KBM-7 (cell line): ENCODE data around the gene CAPN15.

Experiments used
- DNase-seq: peaks from one replicate; pipeline ENCODE4 v3.0.0-alpha.2; 2015
- in situ Hi-C: fragments of 300-500 bp; cut with MboI; formaldehyde crosslinking; loops from 2 replicates; pipeline ENCODE4 v1.14.3; 2020; ENCODE audit warnings: low sequenced_read_pairs, low pct_unique_long_range_greater_than_20kb, mixed read lengths

Gene CAPN15

GRCh38 chr16:537415-538335 is 10.2 kb downstream of the CAPN15 start:
- no peak for DNase-seq

GRCh38 chr16:539901-540530 is 12.5 kb downstream of the CAPN15 start:
- no peak for DNase-seq
- in situ Hi-C loops = no loop called here

More at GRCh38 chr16:537415-538335, 10.2 kb downstream of the CAPN15 start:
- in situ Hi-C loops = no loop called here

DNA sequence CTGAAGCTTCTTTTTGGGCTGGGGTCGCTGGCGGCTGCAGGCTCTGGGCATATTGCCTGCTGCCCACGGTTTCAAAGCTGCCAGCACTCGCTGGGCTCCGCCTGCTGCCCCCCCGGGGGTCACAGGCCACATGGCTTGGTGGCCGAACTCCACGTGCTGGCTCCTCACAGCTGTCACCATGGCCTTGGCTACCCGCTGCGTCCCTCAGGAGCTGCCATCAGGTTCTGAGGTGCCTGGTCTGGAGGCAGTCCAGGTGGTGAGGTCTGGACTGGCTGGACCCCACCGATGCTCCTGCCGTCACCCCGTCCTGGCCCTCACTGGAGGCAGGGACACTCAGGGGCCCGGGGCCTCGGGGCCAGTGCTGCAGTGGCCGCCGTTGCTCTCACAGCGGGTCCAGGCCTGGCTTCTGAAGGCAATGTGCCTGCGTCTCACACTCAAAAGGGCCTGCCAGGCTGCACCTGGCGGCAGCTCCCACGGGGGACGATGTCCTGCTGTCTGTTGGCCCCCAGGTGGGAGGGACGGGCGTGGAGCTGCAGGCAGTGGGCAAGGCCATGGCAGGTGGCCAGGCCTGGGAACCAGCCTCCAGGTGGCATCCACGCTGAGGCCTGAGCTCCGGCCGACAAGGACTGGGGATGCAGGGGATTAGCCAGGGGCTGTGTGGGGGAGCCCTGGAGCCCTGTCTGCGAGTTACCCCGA is 13.3 kb downstream of the CAPN15 start:
- in situ Hi-C loops = no loop called here
- no peak for DNase-seq

DNA sequence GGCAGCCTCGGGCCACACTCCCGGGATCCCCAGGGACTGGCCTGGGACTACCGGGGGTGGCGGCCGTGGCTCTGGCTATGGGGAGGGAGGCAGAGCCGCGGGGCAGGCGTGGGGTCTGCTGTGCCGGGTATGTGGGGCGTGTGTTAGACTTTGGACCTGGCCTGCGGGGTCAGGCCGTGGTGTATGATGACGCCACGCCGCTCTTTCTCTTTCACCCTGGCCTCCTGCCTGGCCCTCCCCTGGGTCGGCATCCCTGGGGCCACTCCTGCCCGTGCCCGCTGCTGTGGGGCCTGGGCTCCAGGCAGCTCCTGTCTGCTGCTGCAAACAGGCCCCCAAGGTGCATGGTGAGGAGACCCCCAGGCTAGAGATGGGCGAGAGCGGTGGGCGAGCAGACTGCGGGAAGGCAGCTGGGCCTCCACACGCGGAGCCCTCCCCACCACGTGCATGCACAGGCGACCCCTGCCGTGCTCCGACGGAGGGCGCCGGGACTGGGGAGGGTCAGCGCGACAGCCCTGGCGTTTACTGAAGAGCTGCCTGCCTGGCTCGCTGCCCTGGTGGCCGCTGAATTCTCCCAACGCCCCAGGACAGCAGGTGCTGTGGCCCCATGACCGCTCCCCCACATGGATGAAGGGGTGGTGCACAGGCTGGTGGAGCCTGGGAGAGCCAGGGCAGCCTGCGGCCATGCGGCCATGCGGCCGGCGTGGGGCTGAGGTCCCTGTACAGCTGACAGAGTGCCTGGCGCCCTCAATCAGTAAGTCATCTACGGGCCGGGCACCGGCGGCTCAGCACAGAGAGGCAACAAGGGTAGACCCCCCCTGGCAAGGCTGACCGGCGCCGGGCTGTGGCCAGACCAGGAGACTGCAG is 16.0 kb downstream of the CAPN15 start:
- in situ Hi-C loops = no loop called here
- no peak for DNase-seq

DNA sequence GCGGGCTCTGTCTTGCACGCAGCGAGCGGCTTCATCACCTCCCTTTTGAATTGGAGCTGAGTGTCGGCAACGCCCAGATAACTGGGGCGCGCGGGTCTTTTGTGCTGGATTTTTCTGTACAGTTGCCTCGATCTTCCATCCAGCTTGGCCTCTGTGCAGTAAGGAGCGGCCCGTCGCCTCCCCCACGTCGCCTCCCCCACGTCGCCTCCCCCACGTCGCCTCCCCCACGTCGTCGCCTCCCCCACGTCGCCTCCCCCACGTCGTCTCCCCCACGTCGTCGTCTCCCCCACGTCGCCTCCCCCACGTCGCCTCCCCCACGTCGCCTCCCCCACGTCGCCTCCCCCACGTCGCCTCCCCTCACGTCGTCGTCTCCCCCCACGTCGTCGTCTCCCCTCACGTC is 17.0 kb downstream of the CAPN15 start:
- DNase-seq = no peak
- in situ Hi-C loops = no loop called here

GRCh38 chr16:546909-547770 is 19.6 kb downstream of the CAPN15 start:
- DNase-seq = no peak
- in situ Hi-C loops = no loop called here

DNA sequence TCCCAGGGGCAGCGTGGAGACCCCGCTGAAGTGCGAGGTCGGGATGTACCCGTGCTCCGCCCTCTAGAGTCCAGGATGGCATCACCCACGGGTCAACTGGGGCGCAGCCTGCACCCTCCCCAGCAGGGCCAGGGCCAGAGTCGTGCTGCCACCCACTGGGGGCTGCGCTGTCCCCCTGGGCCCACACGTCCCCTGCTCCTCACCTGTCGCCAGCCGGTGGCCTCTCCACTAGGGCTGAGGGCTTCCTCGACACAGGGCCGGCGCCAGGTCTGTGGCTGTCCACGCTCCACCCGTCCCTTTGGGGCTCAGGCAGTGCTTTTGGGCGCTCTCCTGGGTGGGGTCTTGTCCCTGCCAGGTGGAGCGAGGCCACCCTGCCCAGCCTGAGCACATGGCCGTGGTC is 21.1 kb downstream of the CAPN15 start:
- DNase-seq = no peak
- in situ Hi-C loops = no loop called here

- in situ Hi-C loops = no loop called here
- no peak for DNase-seq
Observed at GRCh38 chr16:549544-550263, 22.2 kb downstream of the CAPN15 start.

DNA sequence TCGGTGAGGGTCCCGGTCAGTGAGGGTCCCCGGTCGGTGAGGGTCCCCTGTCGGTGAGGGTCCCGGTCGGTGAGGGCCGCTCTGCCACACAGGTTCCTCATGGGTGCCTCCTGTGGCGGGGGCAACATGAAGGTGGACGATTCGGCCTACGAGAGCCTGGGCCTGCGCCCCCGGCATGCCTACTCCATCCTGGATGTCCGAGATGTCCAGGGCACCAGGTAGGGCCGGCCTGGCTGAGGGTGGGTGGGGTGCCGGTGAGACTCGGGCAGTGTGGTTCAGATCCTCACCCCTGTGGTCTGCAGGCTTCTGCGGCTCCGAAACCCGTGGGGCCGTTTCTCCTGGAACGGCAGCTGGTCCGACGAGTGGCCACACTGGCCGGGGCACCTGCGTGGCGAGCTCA is 23.7 kb downstream of the CAPN15 start:
- in situ Hi-C loops = no loop called here
- no peak for DNase-seq

DNA sequence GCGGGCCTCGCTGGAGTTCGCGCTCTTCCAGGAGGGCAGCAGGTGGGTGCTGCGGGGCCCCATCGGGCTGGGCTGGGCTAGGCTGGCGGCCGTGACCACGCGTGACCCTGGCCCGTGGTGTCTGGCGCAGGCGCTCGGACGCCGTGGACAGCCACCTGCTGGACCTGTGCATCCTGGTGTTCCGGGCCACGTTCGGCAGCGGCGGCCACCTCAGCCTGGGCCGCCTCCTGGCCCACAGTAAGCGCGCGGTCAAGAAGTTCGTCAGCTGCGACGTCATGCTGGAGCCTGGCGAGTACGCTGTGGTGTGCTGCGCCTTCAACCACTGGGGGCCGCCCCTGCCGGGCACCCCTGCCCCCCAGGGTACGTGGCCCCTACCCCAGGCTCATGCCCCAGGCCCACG is 24.7 kb downstream of the CAPN15 start:
- in situ Hi-C loops = no loop called here
- DNase-seq = no peak

- in situ Hi-C loops = no loop called here
Observed at GRCh38 chr16:553601-554296, 26.2 kb downstream of the CAPN15 start.

DNA sequence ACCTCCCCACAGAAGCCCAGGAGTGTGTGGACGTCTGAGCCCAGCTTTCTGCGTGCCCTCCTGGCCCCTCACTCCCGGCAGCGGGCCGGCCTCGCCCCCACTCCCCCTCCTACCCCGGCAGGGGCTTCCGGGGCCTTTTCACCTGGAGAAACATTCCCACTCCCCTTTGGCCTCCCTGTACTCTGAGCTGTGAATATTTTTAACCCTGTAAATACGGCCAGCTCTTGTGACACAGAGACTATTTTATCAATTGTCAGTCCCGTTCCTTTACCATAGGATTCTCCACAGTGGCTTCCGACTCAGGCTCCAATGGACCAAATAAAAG is 26.7 kb downstream of the CAPN15 start:
- no peak for DNase-seq
- in situ Hi-C loops = no loop called here

More at GRCh38 chr16:553601-554296, 26.2 kb downstream of the CAPN15 start:
- DNase-seq = no peak

- no peak for DNase-seq
- in situ Hi-C loops = no loop called here
Observed at GRCh38 chr16:554640-555365, 27.3 kb downstream of the CAPN15 start.

GRCh38 chr16:555528-556473 is 28.3 kb downstream of the CAPN15 start:
- no peak for DNase-seq
- in situ Hi-C loops = no loop called here

DNA sequence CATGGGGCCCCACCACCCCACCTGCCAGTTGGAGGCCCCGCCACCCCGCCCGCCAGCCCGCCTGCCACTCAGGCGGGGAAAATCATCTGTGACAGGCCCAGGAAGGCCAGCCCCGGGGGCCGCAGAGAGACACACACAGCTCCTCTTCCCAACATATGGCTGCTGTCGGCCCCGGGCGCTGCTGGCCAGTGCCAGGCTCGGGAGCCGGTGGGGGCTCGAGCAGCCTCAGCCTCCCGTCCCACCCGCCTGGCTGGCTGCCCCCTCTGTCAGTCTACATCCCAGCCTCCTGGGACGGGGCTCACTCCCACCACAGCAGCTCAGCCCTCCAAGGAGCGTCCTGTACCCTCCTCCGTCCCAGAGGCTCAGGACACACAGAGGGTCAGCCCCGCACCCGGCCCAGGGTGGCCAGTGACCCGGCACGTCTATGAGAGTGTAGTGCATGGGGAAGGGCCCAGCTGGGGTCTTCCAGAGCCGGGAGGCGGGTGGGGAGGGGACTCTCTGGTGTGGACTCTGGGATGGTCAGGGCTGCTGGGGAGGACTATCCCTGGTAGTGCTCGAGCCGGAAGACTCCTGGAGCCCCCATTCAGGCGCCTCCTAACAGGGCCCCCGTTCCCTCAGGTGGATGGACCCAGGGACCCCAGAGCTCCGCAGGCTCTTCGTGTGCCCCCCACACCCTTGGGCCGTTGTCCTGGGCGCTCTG is 29.1 kb downstream of the CAPN15 start:
- DNase-seq = no peak
- in situ Hi-C loops = no loop called here
